Stimulated activated CD4-positive, alpha-beta T cell treated with anti-CD3 and anti-CD28 coated beads, Interleukin-4, amount 100 ng/mL, for 1 hour (primary cell): ENCODE measurements around the gene SH3D21.
A peak's percentile ranks its signal among the peaks of the same experiment; 100 is the strongest.

Experiments
- DNase-seq: peaks from one replicate; pipeline ENCODE4 v3.0.0-alpha.2; 2020

SH3D21 gene

GRCh38 chr1:36306210-36306901 lies at the start of gene SH3D21:
TSS of gene SH3D21 (plus strand) at chr1:36306368. CDS start at chr1:36306421, 53 bp downstream.
- peak; percentile 52 for DNase-seq

GRCh38 chr1:36256558-36257374 lies 49.4 kb upstream of the SH3D21 start:
- no peak for DNase-seq

- DNase-seq = no peak
Observed at GRCh38 chr1:36257375-36257767, 48.8 kb upstream of the SH3D21 start.

GRCh38 chr1:36258960-36259344 lies 47.2 kb upstream of the SH3D21 start:
- no peak for DNase-seq

GRCh38 chr1:36268981-36269380 lies 37.2 kb upstream of the SH3D21 start:
- no peak for DNase-seq

GRCh38 chr1:36269408-36269838 lies 36.7 kb upstream of the SH3D21 start:
- DNase-seq = no peak

- DNase-seq = no peak
Observed at GRCh38 chr1:36273024-36273423, 33.1 kb upstream of the SH3D21 start.

GRCh38 chr1:36274201-36274600 lies 32.0 kb upstream of the SH3D21 start:
- DNase-seq = no peak

- no peak for DNase-seq
Observed at GRCh38 chr1:36276688-36277087, 29.5 kb upstream of the SH3D21 start.

GRCh38 chr1:36279110-36279788 lies 26.9 kb upstream of the SH3D21 start:
- no peak for DNase-seq

- DNase-seq = no peak
Observed at GRCh38 chr1:36279789-36280296, 26.3 kb upstream of the SH3D21 start.

GRCh38 chr1:36284061-36284460 lies 22.1 kb upstream of the SH3D21 start:
- no peak for DNase-seq

- DNase-seq = no peak
Observed at GRCh38 chr1:36284517-36284916, 21.7 kb upstream of the SH3D21 start.

- DNase-seq = peak; percentile 39
Observed at GRCh38 chr1:36285443-36286101, 20.6 kb upstream of the SH3D21 start.

GRCh38 chr1:36286802-36287201 lies 19.4 kb upstream of the SH3D21 start:
- DNase-seq = no peak

- DNase-seq = no peak
Observed at GRCh38 chr1:36287595-36287994, 18.6 kb upstream of the SH3D21 start.

- no peak for DNase-seq
Observed at GRCh38 chr1:36295390-36295789, 10.8 kb upstream of the SH3D21 start.

GRCh38 chr1:36297062-36297461 lies 9.1 kb upstream of the SH3D21 start:
- no peak for DNase-seq

GRCh38 chr1:36298640-36299039 lies 7.5 kb upstream of the SH3D21 start:
- no peak for DNase-seq

- DNase-seq = no peak
Observed at GRCh38 chr1:36300526-36300925, 5.6 kb upstream of the SH3D21 start.

- DNase-seq = no peak
Observed at GRCh38 chr1:36301220-36301619, 4.9 kb upstream of the SH3D21 start.

- no peak for DNase-seq
Observed at GRCh38 chr1:36303244-36303643, 2.9 kb upstream of the SH3D21 start.
